Keratinocyte (primary cell): ENCODE measurements around the gene CNIH1. TPM values are rescaled to one million over a fixed set of nuclear protein-coding genes. Genes with fewer than 3 reads are reported as not detected.

Experiments
- DNase-seq: peaks from one replicate; pipeline ENCODE4 v3.0.0-alpha.2; 2011; ENCODE audit warnings: low read depth, missing footprints, low spot score
- FAIRE-seq: peaks from 2 replicates; lab custom pipeline; 2011; peaks lifted over from hg19 to GRCh38; lab: Jason Lieb, UNC
- H2AFZ ChIP-seq: 2 replicates; pipeline ENCODE4 v1.6.0; 2012; ENCODE audit warnings: low read length, control low read depth, inconsistent platforms; ENCODE audit not compliant: control insufficient read depth
- H3K27ac ChIP-seq: 2 replicates; pipeline ENCODE4 v1.5.1; 2011; ENCODE audit warnings: low read length; ENCODE audit not compliant: control insufficient read depth, insufficient read depth
- H3K27me3 ChIP-seq: 3 replicates; pipeline ENCODE4 v1.6.0; 2011; ENCODE audit warnings: low read length; ENCODE audit not compliant: control insufficient read depth, insufficient read depth; ENCODE audit errors: extremely low read depth
- H3K36me3 ChIP-seq, 2 experiments: 2 replicates in 1 of 2; 3 replicates in 1 of 2; pipeline ENCODE4 v1.5.1; 2011; ENCODE audit warnings: low read length in 2 of 2, mild to moderate bottlenecking in 1 of 2; ENCODE audit not compliant: control insufficient read depth in 2 of 2, insufficient read depth in 2 of 2; ENCODE audit errors: extremely low read depth in 1 of 2
- H3K4me1 ChIP-seq: 3 replicates; pipeline ENCODE4 v1.5.1; 2011; ENCODE audit warnings: low read length; ENCODE audit not compliant: control insufficient read depth, insufficient read depth; ENCODE audit errors: extremely low read depth
- H3K4me2 ChIP-seq: 3 replicates; pipeline ENCODE4 v1.6.0; 2011; ENCODE audit warnings: low read depth, low read length; ENCODE audit not compliant: control insufficient read depth, insufficient read depth; ENCODE audit errors: extremely low read depth
- H3K4me3 ChIP-seq, 3 experiments: fragments of 200-600 bp in 1 of 3; sonication (generic) in 1 of 3; 2 replicates in 2 of 3; 3 replicates in 1 of 3; pipeline ENCODE4 v1.5.1; 2011 to 2016; ENCODE audit warnings: low read length in 3 of 3, mild to moderate bottlenecking in 3 of 3, control low read depth in 2 of 3, inconsistent platforms in 1 of 3, low read depth in 1 of 3, mixed read lengths in 1 of 3, mixed run types in 1 of 3, moderate library complexity in 1 of 3; ENCODE audit not compliant: control insufficient read depth in 2 of 3, insufficient read depth in 2 of 3; ENCODE audit errors: extremely low read depth in 1 of 3
- H3K79me2 ChIP-seq: 2 replicates; pipeline ENCODE4 v1.6.0; 2012; ENCODE audit warnings: low read length; ENCODE audit not compliant: control insufficient read depth, insufficient read depth
- H3K9ac ChIP-seq: 3 replicates; pipeline ENCODE4 v1.6.0; 2011; ENCODE audit warnings: low read length; ENCODE audit not compliant: control insufficient read depth, insufficient read depth; ENCODE audit errors: extremely low read depth
- H3K9me1 ChIP-seq: 3 replicates; pipeline ENCODE4 v1.6.0; 2011; ENCODE audit warnings: low read length; ENCODE audit not compliant: control insufficient read depth, insufficient read depth; ENCODE audit errors: extremely low read depth
- H3K9me3 ChIP-seq: 2 replicates; pipeline ENCODE4 v1.5.1; 2012; ENCODE audit warnings: low read depth, low read length; ENCODE audit not compliant: control insufficient read depth
- H4K20me1 ChIP-seq: 3 replicates; pipeline ENCODE4 v1.6.0; 2011; ENCODE audit warnings: low read length; ENCODE audit not compliant: control insufficient read depth, insufficient read depth; ENCODE audit errors: extremely low read depth
- EZH2 ChIP-seq: IDR thresholded peaks from one replicate; pipeline ENCODE4 v1.6.1; 2012; ENCODE audit warnings: inconsistent platforms, mild to moderate bottlenecking, low read length, moderate library complexity
- dilution Hi-C: fragments of 300-500 bp; cut with MboI; formaldehyde crosslinking; loops from one replicate; pipeline ENCODE4 v1.7.0; 2020; ENCODE audit warnings: low sequenced_read_pairs; ENCODE audit not compliant: extremely low pct_ligation_motif_present
- polyA plus RNA-seq, 5 experiments: library from polyadenylated mRNA; depleted of rRNA in 3 of 5; stranded (reverse) in 3 of 5; stranded (forward) in 1 of 5; unstranded in 1 of 5; fragments of >200 nt; gene quantifications; 1 replicate in 1 of 5; 2 replicates in 3 of 5; 3 replicates in 1 of 5; pipeline versions ENCODE4 v1.2.1 to v1.2.3, GENCODE V29; 2011 to 2012; ENCODE audit warnings: missing spikeins in 2 of 5, low read depth in 1 of 5, low replicate concordance in 1 of 5
- TF ChIP-seq, protein P1 (sequence below), 3 experiments: IDR thresholded peaks in 1 of 3; conservative IDR thresholded peaks in 1 of 3; optimal IDR thresholded peaks in 1 of 3; 2 replicates in 2 of 3; 3 replicates in 1 of 3; pipeline versions ENCODE3 to v1.5.1; 2011; ENCODE audit warnings: low read length in 3 of 3, mild to moderate bottlenecking in 3 of 3, moderate library complexity in 2 of 3, control low read depth in 1 of 3, inconsistent platforms in 1 of 3; ENCODE audit not compliant: insufficient read depth in 2 of 3; ENCODE audit errors: extremely low read depth in 1 of 3

Gene CNIH1
- polyA plus RNA-seq, 1 donor (not counting 4 experiments of a cell fraction or from before 2014, with no cell fraction given), result 322 TPM

DNA sequence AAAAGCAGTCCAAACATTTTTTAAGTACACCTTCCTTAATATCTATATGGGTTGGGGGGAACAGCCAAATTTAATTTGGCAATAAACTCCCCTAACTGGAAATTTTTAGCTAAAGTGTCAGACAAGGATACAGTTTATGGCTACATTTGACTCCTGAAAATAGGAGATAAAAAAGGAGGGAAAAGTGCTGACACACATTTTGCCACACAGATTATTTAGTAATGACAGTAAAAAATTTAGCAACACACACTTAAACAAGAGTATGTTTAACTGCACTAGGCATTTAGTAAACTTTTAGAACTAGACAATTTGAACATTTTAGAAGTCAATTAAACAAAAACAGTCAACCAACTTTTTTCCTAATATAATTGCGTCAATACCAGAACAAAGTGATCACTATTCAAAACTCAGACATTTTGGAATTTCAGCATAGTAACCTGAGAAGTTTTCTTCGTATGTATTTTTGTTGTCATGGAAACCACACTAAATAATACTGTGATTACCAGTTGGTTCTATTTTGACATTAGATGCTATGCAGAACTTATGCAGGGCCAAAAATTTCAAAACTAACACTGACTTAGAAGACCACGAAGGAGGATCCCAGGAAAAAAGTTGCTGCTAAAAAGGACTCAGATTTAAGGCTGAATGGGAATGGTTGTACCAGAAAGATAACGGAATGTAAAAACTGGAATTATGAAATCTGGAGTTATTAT, 34.2 kb upstream of the CNIH1 start:
- Histone ChIP-seq H3K79me2 (peaks cover 3% of the 10 kb centered on the region), H2AFZ (no peak overlapping the region), H3K9ac (no peak overlapping the region), H3K27ac (no peak overlapping the region), H3K36me3 (peaks cover 8 to 31% of the 10 kb centered on the region in 2 experiments), H3K4me2 (no peak overlapping the region), H3K9me3 (no peaks in the 10 kb centered on the region), H4K20me1 (no peaks in the 10 kb centered on the region), H3K4me1 (no peaks in the 10 kb centered on the region), H3K9me1 (no peaks in the 10 kb centered on the region), H3K27me3 (no peaks in the 10 kb centered on the region), H3K4me3 (no peak overlapping the region)
- TF ChIP-seq EZH2, result no peak
- TF ChIP-seq, protein P1, sequence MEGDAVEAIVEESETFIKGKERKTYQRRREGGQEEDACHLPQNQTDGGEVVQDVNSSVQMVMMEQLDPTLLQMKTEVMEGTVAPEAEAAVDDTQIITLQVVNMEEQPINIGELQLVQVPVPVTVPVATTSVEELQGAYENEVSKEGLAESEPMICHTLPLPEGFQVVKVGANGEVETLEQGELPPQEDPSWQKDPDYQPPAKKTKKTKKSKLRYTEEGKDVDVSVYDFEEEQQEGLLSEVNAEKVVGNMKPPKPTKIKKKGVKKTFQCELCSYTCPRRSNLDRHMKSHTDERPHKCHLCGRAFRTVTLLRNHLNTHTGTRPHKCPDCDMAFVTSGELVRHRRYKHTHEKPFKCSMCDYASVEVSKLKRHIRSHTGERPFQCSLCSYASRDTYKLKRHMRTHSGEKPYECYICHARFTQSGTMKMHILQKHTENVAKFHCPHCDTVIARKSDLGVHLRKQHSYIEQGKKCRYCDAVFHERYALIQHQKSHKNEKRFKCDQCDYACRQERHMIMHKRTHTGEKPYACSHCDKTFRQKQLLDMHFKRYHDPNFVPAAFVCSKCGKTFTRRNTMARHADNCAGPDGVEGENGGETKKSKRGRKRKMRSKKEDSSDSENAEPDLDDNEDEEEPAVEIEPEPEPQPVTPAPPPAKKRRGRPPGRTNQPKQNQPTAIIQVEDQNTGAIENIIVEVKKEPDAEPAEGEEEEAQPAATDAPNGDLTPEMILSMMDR (optimal IDR thresholded peaks at IDR 0.05 in 1 of 3, IDR thresholded peaks at IDR 0.05 in 1 of 3, conservative IDR thresholded peaks at IDR 0.05 in 1 of 3; ENCODE audit: extremely low read depth in 1 of 3, insufficient read depth in 2 of 3, low read length in 3 of 3), result no peak
- no peak for FAIRE-seq
- dilution Hi-C loops, result no loop called here
- no peak for DNase-seq

DNA sequence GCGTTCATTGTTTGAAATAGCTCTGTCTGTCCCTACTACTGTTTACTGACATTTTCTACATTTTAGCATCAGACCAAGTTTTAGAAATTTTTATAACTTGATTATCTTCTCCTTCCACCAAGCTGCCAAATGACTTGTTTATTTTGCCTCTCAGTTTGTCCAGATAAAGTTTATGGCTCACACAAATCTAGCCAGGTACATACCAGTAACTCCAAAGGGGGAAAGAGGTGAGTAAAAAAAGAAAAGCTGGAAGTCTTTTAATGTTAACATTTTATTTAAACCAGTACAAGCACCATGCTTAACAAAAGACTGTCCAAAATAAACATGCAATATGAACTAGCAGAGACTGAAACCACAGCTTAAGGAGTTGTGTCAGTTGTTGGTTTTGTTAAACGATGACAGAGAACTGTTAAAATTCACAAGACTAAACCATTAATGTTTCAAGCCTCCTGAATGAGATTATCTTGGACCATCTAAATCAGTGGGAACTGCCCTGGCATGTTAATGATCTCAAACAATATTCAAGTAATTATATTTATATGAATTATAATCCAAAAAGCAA, 33.1 kb upstream of the CNIH1 start:
- no peak for DNase-seq
- no peak overlapping the region for H3K27ac ChIP-seq
- no peaks in the 10 kb centered on the region for H4K20me1 ChIP-seq
- FAIRE-seq, result no peak
- no peak overlapping the region for H3K4me3 ChIP-seq
- no peaks in the 10 kb centered on the region for H3K9me1 ChIP-seq
- no peak for TF ChIP-seq EZH2
- TF ChIP-seq, protein P1 (optimal IDR thresholded peaks at IDR 0.05 in 1 of 3, IDR thresholded peaks at IDR 0.05 in 1 of 3, conservative IDR thresholded peaks at IDR 0.05 in 1 of 3; ENCODE audit: extremely low read depth in 1 of 3, insufficient read depth in 2 of 3, low read length in 3 of 3), result no peak
- dilution Hi-C loops, result no loop called here
- no peaks in the 10 kb centered on the region for H3K27me3 ChIP-seq
- peaks cover 8 to 26% of the 10 kb centered on the region in 2 experiments for H3K36me3 ChIP-seq
- no peak overlapping the region for H2AFZ ChIP-seq
- peaks cover 3% of the 10 kb centered on the region for H3K79me2 ChIP-seq
- no peaks in the 10 kb centered on the region for H3K9me3 ChIP-seq
- no peaks in the 10 kb centered on the region for H3K4me1 ChIP-seq
- no peak overlapping the region for H3K4me2 ChIP-seq
- H3K9ac ChIP-seq, result no peak overlapping the region
